ENCODE measurements around the gene PTPN2.

Gene PTPN2

DNA sequence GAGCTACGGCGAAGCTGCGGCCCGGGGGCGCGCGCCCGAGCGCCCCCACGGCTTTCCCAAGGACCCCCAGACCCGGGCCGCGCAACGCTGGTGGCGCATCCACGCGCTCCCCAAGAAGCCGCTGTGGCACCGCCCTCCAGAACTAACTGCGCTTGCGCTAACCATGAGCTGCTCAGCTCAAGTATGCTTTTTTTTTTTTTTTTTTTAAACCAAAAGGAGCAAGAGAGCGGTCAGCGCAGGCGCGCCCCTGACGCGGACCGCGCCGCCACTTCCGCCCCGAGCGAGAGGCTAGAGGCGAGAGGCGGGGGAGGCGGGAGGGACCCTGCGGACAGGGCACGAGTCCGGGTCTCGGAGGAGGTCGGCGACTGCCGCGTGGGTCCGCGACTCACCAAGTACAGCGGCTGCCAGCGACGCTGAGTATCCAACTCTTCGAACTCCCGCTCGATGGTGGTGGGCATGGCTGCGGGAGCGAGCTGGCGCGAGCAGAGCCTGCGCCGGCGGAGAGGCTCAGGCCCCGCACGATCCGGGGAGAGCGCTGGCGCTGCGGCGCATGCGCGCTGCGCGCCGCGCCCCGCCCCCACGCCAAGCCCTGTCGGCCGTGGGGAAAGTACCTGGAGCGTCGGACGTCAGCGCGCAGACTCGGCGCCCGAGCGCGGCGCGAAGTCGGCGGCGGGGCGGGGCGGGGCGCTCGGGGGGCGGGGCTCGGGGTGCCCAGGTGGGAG lies at the start of gene PTPN2:
TSS of gene PTPN2 (minus strand) at position 554 of the 722 bp plus-strand sequence. CDS start at position 458, 96 bp downstream.
- Mint-ChIP-seq H3K27me3 (no peaks in the 10 kb centered on the region), H3K36me3 (ENCODE audit: low read depth) (peaks cover 33% of the 10 kb centered on the region), H3K9me3 (no peaks in the 10 kb centered on the region), H3K27ac (peak within 1 kb of the TSS; percentile 96), H3K4me1 (ENCODE audit: low read depth) (peaks cover 58% of the 10 kb centered on the region), H3K4me3 (peak within 1 kb of the TSS; percentile 96)
- DNase-seq, result peak; percentile 94

DNA sequence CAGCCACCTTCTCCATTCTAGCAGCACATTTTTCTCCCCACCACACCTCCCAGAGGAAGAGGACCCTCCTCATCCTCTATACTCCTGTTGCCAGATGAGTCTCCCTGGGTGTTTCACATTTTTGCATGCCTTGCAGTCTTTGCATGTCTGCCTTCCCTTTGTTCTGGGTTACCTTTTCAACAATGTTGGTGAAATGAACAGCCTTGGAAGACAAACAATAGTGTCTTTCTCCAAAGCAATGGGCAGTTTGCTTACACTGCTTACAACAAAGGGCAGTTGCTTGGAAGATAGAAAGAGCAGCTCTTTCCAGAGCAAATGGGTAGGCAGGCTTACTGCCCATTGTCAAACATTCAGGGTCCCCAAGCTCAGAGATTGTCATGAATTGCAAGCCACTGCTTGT lies 49.3 kb upstream of the PTPN2 start:
- peaks cover 4% of the 10 kb centered on the region for H3K4me1 Mint-ChIP-seq (ENCODE audit: low read depth)
- H3K27me3 Mint-ChIP-seq, result peaks cover 2% of the 10 kb centered on the region
- H3K4me3 Mint-ChIP-seq, result no peak overlapping the region
- DNase-seq, result no peak
- no peaks in the 10 kb centered on the region for H3K36me3 Mint-ChIP-seq (ENCODE audit: low read depth)
- H3K9me3 Mint-ChIP-seq, result no peaks in the 10 kb centered on the region
- H3K27ac Mint-ChIP-seq, result no peak overlapping the region

DNA sequence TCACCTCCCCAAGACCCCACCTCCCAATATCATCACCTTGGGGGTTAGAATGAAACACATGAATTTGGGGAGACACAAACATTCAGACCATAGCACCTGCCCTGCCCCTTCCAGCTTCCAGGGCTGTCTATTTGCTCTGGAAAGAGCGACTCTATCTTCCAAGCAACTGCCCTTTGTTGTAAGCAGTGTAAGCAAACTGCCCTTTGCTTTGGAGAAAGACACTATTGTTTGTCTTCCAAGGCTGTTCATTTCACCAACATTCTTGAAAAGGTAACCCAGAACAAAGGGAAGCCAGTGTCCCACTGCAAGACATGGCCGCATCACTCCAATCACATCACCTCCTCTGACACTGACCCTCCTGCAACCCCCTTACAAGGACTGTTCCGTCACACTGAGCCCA lies 46.9 kb upstream of the PTPN2 start:
- H3K4me1 Mint-ChIP-seq (ENCODE audit: low read depth), result peaks cover 4% of the 10 kb centered on the region
- H3K27me3 Mint-ChIP-seq, result peaks cover 2% of the 10 kb centered on the region
- H3K27ac Mint-ChIP-seq, result no peak overlapping the region
- no peak for DNase-seq
- no peak overlapping the region for H3K4me3 Mint-ChIP-seq
- no peaks in the 10 kb centered on the region for H3K36me3 Mint-ChIP-seq (ENCODE audit: low read depth)
- no peaks in the 10 kb centered on the region for H3K9me3 Mint-ChIP-seq

DNA sequence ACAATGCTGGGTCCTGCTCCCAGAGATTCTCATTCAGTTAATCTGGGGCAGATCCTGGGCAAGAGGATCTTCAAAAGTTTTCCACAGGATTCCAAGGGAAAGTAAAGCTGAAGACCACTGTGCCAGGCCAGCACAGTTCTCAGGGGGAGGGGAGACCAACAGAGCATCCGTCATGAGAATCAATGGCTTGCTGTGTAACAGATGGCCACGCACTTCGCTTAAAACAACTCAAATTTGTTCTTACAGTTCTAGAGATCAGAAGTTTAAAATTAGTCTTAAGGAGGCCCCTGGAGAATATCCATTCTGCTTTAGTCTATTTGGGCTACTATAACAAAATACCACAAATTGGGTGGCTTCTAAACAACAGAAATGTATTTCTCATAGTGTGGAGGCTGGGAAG lies 46.3 kb upstream of the PTPN2 start:
- no peak overlapping the region for H3K27ac Mint-ChIP-seq
- peaks cover 2% of the 10 kb centered on the region for H3K27me3 Mint-ChIP-seq
- H3K4me3 Mint-ChIP-seq, result no peak overlapping the region
- no peak for DNase-seq
- H3K36me3 Mint-ChIP-seq (ENCODE audit: low read depth), result no peaks in the 10 kb centered on the region
- H3K4me1 Mint-ChIP-seq (ENCODE audit: low read depth), result peaks cover 4% of the 10 kb centered on the region
- H3K9me3 Mint-ChIP-seq, result no peaks in the 10 kb centered on the region

DNA sequence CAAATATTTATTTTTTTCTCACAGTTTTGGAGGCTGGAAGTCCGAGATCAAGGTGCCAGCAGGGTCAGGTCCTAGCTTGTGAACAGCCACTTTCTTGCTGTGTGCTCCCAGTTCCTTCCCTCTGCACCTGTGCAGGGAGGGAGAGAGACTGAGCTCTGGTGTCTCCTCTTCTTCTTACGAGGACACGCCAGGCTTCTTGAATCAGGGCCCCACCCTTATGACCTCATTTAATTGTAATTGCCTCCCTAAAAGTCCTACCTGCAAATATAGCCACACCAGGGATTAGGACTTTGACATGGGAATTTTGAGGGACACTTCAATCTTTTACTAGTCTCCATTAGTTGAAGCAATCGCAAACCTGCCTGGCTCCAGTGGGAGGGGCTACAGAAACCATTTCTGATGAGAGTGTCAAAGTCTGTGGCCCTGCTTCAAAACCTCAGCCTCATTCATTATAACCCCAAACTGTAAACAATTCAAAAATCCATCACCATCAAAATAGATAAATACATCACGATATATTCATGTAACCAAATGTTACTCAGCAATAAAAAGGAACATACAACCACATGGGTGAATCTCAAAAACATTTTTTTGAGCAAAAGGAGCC lies 45.5 kb upstream of the PTPN2 start:
- H3K27ac Mint-ChIP-seq, result no peak overlapping the region
- peaks cover 3% of the 10 kb centered on the region for H3K4me1 Mint-ChIP-seq (ENCODE audit: low read depth)
- no peak overlapping the region for H3K4me3 Mint-ChIP-seq
- H3K27me3 Mint-ChIP-seq, result peaks cover under 1% of the 10 kb centered on the region
- no peaks in the 10 kb centered on the region for H3K9me3 Mint-ChIP-seq
- no peaks in the 10 kb centered on the region for H3K36me3 Mint-ChIP-seq (ENCODE audit: low read depth)
- DNase-seq, result no peak

DNA sequence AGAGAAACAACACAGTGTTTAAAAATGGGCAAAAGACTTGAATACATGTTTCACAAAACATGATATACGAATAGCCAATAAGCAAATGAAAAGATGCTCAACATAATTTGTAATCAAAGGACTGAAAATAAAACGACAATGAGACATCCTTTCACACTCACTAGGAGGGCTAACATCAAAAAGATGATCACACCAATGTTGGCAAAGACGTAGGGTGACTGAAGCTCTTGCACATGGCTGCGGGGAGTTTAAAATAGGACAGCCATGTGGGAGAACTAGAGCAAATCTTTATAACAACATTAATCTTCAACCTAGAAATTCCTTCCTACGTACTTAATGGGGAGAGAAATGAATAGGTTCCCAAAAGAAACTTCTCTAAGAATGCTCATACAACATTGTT lies 44.6 kb upstream of the PTPN2 start:
- Mint-ChIP-seq H3K9me3 (no peaks in the 10 kb centered on the region), H3K27ac (no peak overlapping the region), H3K4me3 (no peak overlapping the region), H3K4me1 (ENCODE audit: low read depth) (peaks cover 2% of the 10 kb centered on the region), H3K27me3 (no peaks in the 10 kb centered on the region), H3K36me3 (ENCODE audit: low read depth) (no peaks in the 10 kb centered on the region)
- DNase-seq, result no peak

DNA sequence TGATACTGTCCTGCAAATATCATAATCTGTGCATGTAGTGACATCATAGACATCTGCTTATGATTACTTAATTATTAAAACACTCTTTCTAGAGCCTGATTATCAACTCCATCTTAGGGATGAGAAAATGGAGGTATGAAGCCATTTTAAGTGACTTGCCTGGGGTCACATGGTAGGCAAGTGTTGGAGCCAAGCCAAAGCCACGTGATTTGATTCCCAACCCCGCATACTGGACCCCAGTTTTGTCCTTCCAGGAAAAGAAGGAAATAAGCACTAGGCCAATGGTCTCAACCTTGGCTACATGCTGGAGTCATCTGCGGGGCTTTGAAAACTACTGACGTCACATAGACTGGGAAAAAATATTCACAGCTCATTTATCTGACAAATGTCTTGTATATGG lies 44.2 kb upstream of the PTPN2 start:
- no peaks in the 10 kb centered on the region for H3K36me3 Mint-ChIP-seq (ENCODE audit: low read depth)
- no peak for DNase-seq
- H3K9me3 Mint-ChIP-seq, result no peaks in the 10 kb centered on the region
- H3K4me3 Mint-ChIP-seq, result no peak overlapping the region
- H3K27me3 Mint-ChIP-seq, result no peaks in the 10 kb centered on the region
- H3K4me1 Mint-ChIP-seq (ENCODE audit: low read depth), result peaks cover 2% of the 10 kb centered on the region
- no peak overlapping the region for H3K27ac Mint-ChIP-seq

DNA sequence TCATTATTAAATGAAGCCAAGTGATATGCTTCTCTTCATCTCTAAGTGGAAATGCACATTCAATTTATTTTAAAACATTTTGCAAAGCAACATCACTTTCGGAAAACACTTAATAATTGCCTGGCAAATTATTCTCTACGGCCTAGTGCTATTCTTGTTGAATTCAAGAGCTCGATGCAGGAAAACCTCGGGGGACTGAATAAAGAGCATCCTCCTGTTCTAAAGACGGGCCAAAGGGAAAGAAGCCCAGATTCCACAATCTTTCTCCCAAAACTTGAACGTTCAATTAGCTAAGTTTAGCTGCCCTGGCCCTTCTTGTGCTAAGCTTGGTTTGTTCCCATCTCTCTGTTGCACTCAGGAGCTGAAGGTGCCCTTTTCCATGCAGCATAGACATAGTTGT lies 40.6 kb upstream of the PTPN2 start:
- no peaks in the 10 kb centered on the region for H3K9me3 Mint-ChIP-seq
- H3K4me1 Mint-ChIP-seq (ENCODE audit: low read depth), result peaks cover 8% of the 10 kb centered on the region
- no peaks in the 10 kb centered on the region for H3K36me3 Mint-ChIP-seq (ENCODE audit: low read depth)
- DNase-seq, result no peak
- no peaks in the 10 kb centered on the region for H3K27me3 Mint-ChIP-seq
- H3K27ac Mint-ChIP-seq, result no peak overlapping the region
- no peak overlapping the region for H3K4me3 Mint-ChIP-seq

DNA sequence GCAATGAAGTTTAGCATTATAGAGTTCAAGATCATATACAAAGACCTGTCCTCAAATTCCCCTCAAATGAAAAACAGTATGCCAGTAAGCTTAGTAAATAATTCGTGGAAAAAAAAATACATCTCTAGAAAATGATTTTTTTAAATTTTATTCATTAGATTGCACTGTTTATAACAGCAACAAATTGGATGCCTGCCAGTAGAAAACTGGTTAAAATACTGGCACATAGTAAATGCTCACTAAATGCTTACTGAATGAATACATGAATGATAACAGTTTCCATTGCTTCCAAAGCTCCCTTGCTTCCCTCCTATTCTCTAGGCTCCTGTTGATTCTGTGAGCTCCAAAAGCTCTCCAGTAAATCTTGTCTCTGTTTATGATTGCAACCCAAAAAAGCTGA lies 38.2 kb upstream of the PTPN2 start:
- no peaks in the 10 kb centered on the region for H3K27me3 Mint-ChIP-seq
- no peaks in the 10 kb centered on the region for H3K36me3 Mint-ChIP-seq (ENCODE audit: low read depth)
- H3K4me3 Mint-ChIP-seq, result no peak overlapping the region
- no peak for DNase-seq
- peaks cover 8% of the 10 kb centered on the region for H3K4me1 Mint-ChIP-seq (ENCODE audit: low read depth)
- no peaks in the 10 kb centered on the region for H3K9me3 Mint-ChIP-seq
- H3K27ac Mint-ChIP-seq, result no peak overlapping the region

DNA sequence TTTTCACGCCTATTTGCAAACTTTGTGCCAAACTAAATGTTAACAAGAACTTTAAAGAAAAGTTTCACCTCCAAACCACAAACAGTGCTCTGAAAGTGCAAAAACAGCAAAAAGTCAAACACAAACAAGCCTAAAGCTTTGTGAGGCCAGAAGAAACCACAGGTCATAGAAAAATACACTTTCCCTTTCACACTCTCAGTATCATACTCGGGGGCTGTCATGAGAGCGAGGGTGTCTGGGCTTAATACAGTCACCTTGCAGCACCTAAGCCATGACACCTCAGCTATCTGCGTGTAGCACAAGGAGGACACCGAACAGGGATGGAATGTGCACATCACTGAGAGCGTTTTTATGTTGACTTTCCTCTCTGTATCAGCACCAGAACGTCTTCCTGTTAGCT lies 37.1 kb upstream of the PTPN2 start:
- no peak overlapping the region for H3K4me3 Mint-ChIP-seq
- H3K27ac Mint-ChIP-seq, result peak overlapping the region; percentile 33
- H3K27me3 Mint-ChIP-seq, result no peaks in the 10 kb centered on the region
- no peaks in the 10 kb centered on the region for H3K9me3 Mint-ChIP-seq
- H3K36me3 Mint-ChIP-seq (ENCODE audit: low read depth), result no peaks in the 10 kb centered on the region
- no peak for DNase-seq
- H3K4me1 Mint-ChIP-seq (ENCODE audit: low read depth), result peaks cover 8% of the 10 kb centered on the region

DNA sequence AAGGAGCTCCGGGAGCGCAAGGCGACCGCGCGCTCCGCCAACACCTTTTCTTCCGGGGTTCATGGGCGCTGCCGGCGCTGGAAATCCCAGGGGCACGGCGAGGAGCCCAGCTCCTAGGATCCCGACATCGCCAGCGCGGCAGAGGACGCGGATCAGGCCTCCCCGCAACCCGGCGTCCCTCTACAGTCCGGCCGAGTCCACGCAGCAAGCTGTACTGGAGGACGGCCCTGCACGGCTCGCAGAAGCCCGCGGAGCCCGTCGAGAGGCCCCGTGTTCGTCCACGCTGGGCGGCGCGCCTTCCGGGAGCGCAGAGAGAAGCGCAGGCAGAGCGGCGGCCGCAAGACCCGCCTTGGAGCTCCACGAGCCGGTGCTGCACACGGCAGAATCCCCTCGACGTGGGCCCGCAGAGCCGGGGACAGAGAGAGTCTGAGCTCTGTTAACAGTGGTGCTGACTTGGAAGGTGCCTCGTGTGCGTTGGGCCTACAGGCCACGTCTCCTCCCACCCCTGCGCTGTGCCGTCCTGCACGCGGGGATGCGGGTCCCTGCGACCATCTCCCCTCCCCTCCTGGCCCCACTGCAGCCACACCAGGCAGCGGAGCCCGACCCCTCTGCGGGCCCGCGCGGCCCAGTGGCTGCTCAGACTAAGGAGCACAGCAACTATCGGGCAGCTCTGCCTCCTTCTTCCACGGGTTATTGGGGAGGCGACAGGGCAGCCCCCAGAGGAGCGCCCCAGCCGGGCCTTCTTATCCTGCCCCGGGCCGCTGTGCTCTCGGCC lies 28.1 kb upstream of the PTPN2 start:
- no peaks in the 10 kb centered on the region for H3K27me3 Mint-ChIP-seq
- H3K36me3 Mint-ChIP-seq (ENCODE audit: low read depth), result peaks cover 8% of the 10 kb centered on the region
- DNase-seq, result no peak
- peaks cover 8% of the 10 kb centered on the region for H3K4me1 Mint-ChIP-seq (ENCODE audit: low read depth)
- no peak overlapping the region for H3K27ac Mint-ChIP-seq
- peaks cover 13% of the 10 kb centered on the region for H3K9me3 Mint-ChIP-seq
- no peak overlapping the region for H3K4me3 Mint-ChIP-seq

DNA sequence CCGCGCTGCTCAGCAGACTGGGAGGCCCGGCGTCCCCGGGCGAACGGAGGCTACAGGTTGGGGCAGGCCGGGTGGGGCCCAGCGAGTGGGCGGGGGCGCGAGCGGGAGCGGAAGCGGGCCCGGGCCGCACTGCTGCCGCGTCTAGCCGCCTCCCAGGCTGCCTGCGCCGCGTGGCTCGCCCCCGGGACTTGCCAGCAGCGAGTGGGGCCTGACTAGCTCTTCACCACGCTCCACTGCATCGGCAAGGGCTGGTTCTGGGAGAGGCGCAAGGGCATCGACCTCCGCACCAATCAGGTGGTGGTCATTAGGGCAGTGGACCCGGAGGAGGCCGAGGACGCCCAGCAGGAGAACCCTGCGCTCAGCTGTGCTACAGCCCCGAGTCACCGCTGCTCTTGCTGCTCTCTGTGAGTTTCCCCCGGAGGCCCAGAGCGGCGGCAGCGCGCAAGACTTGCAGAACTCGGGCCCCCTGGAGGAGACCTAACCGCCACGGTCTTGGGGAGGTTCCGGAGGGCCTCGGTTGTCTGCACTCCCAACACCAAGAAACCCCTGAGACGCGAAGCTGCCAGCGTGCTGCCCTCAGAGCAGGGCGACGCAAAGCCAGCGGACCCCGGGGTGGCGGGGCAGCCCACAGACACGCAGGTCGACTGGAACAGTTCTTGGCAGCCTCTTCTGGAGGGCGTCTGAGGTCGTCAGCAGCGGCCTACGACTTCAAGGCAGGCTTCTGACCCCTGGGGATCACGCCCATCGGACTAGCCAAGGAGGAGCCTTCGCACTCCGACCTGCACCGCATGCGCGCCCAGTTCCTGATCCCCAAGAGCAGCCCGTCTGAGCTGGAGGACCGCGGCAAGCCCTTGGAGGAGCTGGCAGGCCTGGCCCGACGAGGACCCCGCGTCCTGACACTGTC lies 27.2 kb upstream of the PTPN2 start:
- peaks cover 8% of the 10 kb centered on the region for H3K36me3 Mint-ChIP-seq (ENCODE audit: low read depth)
- H3K9me3 Mint-ChIP-seq, result peaks cover 13% of the 10 kb centered on the region
- H3K27ac Mint-ChIP-seq, result no peak overlapping the region
- peak overlapping the region; percentile 47 for H3K4me3 Mint-ChIP-seq
- DNase-seq, result peak; percentile 77
- no peaks in the 10 kb centered on the region for H3K27me3 Mint-ChIP-seq
- peaks cover 8% of the 10 kb centered on the region for H3K4me1 Mint-ChIP-seq (ENCODE audit: low read depth)

DNA sequence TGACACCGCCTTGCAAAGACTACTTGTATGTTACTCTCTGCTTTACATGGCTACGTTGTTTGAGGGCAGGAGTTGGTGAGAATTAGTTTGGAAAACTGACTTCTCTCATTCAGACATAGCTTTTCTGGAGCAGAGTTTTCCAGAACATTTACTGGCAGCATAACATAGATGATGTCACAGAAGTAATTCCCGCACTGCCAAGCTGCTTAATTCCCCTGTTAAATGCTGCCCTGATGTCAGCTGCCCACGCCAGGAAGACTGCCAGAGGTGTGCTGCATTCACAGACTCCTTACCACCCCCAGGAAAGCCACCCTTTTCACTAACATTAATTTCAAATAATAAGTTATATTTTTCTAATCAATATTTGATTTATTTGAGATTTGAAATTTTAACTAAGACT lies 24.7 kb upstream of the PTPN2 start:
- no peak overlapping the region for H3K4me3 Mint-ChIP-seq
- peaks cover 5% of the 10 kb centered on the region for H3K36me3 Mint-ChIP-seq (ENCODE audit: low read depth)
- H3K27me3 Mint-ChIP-seq, result no peaks in the 10 kb centered on the region
- H3K27ac Mint-ChIP-seq, result no peak overlapping the region
- H3K4me1 Mint-ChIP-seq (ENCODE audit: low read depth), result peaks cover 14% of the 10 kb centered on the region
- peaks cover 10% of the 10 kb centered on the region for H3K9me3 Mint-ChIP-seq
- no peak for DNase-seq

DNA sequence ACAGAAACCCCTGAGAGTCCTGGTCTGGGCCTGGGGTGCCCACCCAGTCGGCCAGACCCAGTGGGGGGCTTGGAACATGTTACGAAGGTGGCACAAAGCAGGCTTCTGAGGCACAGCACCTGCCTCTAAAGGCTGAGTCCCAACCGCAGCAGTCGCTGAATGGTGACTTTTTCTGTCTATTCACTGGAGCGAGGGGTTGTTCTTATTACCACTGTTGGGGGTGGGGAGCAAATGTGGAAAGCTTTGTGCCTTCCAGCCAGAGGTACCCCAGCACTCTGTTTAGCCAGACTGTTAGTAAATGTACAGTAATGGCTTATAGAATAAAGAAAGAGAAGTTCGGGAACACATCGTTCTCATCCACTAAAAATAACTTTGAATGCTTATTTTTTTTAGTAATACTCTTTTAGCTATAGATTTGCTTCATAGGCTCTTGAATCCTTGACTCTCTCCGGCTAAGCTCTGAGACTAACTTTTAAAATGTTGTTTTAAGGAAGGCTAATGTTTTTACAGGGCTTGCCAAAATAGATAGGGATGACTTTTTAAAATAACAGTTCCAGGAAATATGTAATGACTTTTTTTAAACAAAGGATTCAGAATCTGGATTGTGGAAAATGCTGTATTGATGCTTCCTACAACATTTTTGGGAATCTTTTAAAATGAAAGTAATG lies 23.4 kb upstream of the PTPN2 start:
- DNase-seq, result no peak
- Mint-ChIP-seq H3K27ac (no peak overlapping the region), H3K27me3 (no peaks in the 10 kb centered on the region)

More for the DNA sequence above, 23.4 kb upstream of the PTPN2 start:
- Mint-ChIP-seq H3K36me3 (ENCODE audit: low read depth) (peaks cover 1% of the 10 kb centered on the region), H3K4me1 (ENCODE audit: low read depth) (peaks cover 14% of the 10 kb centered on the region), H3K9me3 (no peaks in the 10 kb centered on the region), H3K4me3 (no peak overlapping the region)

All from activated T-cell treated with anti-CD3 and anti-CD28 coated beads, Interleukin-2, amount 50 U/mL, for 24 hours (primary cell).